Immature natural killer cell (primary cell): Measurements from ENCODE around the gene RSPH1. TPM values are rescaled to one million over a fixed set of nuclear protein-coding genes. Genes with fewer than 3 reads are reported as not detected.

ENCODE experiments used
- DNase-seq, 3 donors: peaks; one replicate each; pipeline ENCODE4 v3.0.0; 2022; ENCODE audit warnings: mixed read lengths in 1 of 3
- H3K27ac Mint-ChIP-seq, 6 donors: one replicate each; pipeline ENCODE4 v1.8.0; 2020; ENCODE audit warnings: mixed read lengths in 6 of 6, mild to moderate bottlenecking in 5 of 6, inconsistent platforms in 4 of 6, moderate library complexity in 3 of 6
- H3K27me3 Mint-ChIP-seq, 3 donors: one replicate each; pipeline ENCODE4 v1.8.0; 2020 to 2021; ENCODE audit warnings: low read depth in 3 of 3, mild to moderate bottlenecking in 3 of 3, mixed read lengths in 3 of 3, moderate library complexity in 3 of 3, inconsistent platforms in 1 of 3
- H3K36me3 Mint-ChIP-seq, 3 donors: one replicate each; pipeline ENCODE4 v1.8.0; 2020; ENCODE audit warnings: mixed read lengths in 3 of 3, inconsistent platforms in 2 of 3, mild to moderate bottlenecking in 2 of 3
- H3K4me1 Mint-ChIP-seq, 2 donors: one replicate each; pipeline ENCODE4 v1.8.0; 2020; ENCODE audit warnings: inconsistent platforms in 2 of 2, mild to moderate bottlenecking in 2 of 2, mixed read lengths in 2 of 2, moderate library complexity in 1 of 2
- H3K4me3 Mint-ChIP-seq, 5 donors: one replicate each; pipeline ENCODE4 v1.8.0; 2020; ENCODE audit warnings: mild to moderate bottlenecking in 5 of 5, mixed read lengths in 5 of 5, inconsistent platforms in 3 of 5, moderate library complexity in 3 of 5
- H3K9me3 Mint-ChIP-seq, 6 donors: one replicate each; pipeline ENCODE4 v1.8.0; 2020; ENCODE audit warnings: mild to moderate bottlenecking in 6 of 6, mixed read lengths in 6 of 6, inconsistent platforms in 4 of 6, moderate library complexity in 3 of 6
- polyA plus RNA-seq, 3 donors: library from polyadenylated mRNA; unstranded; fragments of 300-500 nt; fragmentation: Illumina TruSeq; gene quantifications; one replicate each; pipeline ENCODE4 v1.2.3, GENCODE V29; 2021

Gene RSPH1
- polyA plus RNA-seq, 3 donors from 2014 or later: 0.37 TPM; not detected in 2

- no peak overlapping the region for H3K4me3 Mint-ChIP-seq
- H3K27ac Mint-ChIP-seq: peak overlapping the region in 1 of 6 donors; percentile 34
- peaks cover 6 to 13% (median 8%) of the 10 kb centered on the region in 3 donors for H3K27me3 Mint-ChIP-seq
- H3K36me3 Mint-ChIP-seq: no peaks in the 10 kb centered on the region
- peaks cover 16 to 20% of the 10 kb centered on the region in 2 donors for H3K4me1 Mint-ChIP-seq
- peaks cover 0 to 2% (median 0%) of the 10 kb centered on the region in 6 donors for H3K9me3 Mint-ChIP-seq
- no peak for DNase-seq
Observed at GRCh38 chr21:42459546-42460215, 36.3 kb downstream of the RSPH1 start.

- DNase-seq: no peak
- Mint-ChIP-seq H3K36me3 (no peaks in the 10 kb centered on the region), H3K4me1 (peaks cover 10 to 14% of the 10 kb centered on the region in 2 donors), H3K4me3 (no peak overlapping the region), H3K9me3 (peaks cover 0 to 2% (median 0%) of the 10 kb centered on the region in 6 donors), H3K27me3 (peaks cover 4 to 12% (median 4%) of the 10 kb centered on the region in 3 donors), H3K27ac (no peak overlapping the region)
Observed at GRCh38 chr21:42459082-42459460, 37.0 kb downstream of the RSPH1 start.

GRCh38 chr21:42456457-42456856 is 39.6 kb downstream of the RSPH1 start:
- no peak overlapping the region for H3K4me3 Mint-ChIP-seq
- H3K4me1 Mint-ChIP-seq: no peaks in the 10 kb centered on the region
- peaks cover 2 to 12% (median 5%) of the 10 kb centered on the region in 3 donors for H3K27me3 Mint-ChIP-seq
- peaks cover 0 to 2% (median 0%) of the 10 kb centered on the region in 6 donors for H3K9me3 Mint-ChIP-seq
- no peaks in the 10 kb centered on the region for H3K36me3 Mint-ChIP-seq
- peak in 1 of 3 donors; percentile 23 for DNase-seq
- peak overlapping the region in 1 of 6 donors; percentile 67 for H3K27ac Mint-ChIP-seq

GRCh38 chr21:42455754-42456440 is 40.1 kb downstream of the RSPH1 start:
- Mint-ChIP-seq H3K27me3 (peaks cover 2 to 12% (median 5%) of the 10 kb centered on the region in 3 donors), H3K36me3 (no peaks in the 10 kb centered on the region), H3K27ac (no peak overlapping the region), H3K9me3 (peaks cover 0 to 2% (median 0%) of the 10 kb centered on the region in 6 donors), H3K4me1 (no peaks in the 10 kb centered on the region), H3K4me3 (no peak overlapping the region)
- no peak for DNase-seq

GRCh38 chr21:42455196-42455595 is 40.8 kb downstream of the RSPH1 start:
- no peak for DNase-seq
- Mint-ChIP-seq H3K9me3 (peaks cover 0 to 2% (median 0%) of the 10 kb centered on the region in 6 donors), H3K27ac (no peak overlapping the region), H3K4me1 (peaks cover under 1 to 1% of the 10 kb centered on the region in 2 donors), H3K4me3 (no peak overlapping the region), H3K36me3 (no peaks in the 10 kb centered on the region), H3K27me3 (peaks cover 2 to 8% (median 8%) of the 10 kb centered on the region in 3 donors)

GRCh38 chr21:42454786-42455185 is 41.2 kb downstream of the RSPH1 start:
- Mint-ChIP-seq H3K36me3 (peaks cover 0 to 4% (median 0%) of the 10 kb centered on the region in 3 donors), H3K4me1 (peaks cover 5 to 6% of the 10 kb centered on the region in 2 donors), H3K4me3 (no peak overlapping the region), H3K27me3 (peaks cover 2 to 10% (median 8%) of the 10 kb centered on the region in 3 donors), H3K9me3 (peaks cover 0 to 2% (median 0%) of the 10 kb centered on the region in 6 donors), H3K27ac (no peak overlapping the region)
- DNase-seq: no peak

GRCh38 chr21:42453986-42454570 is 41.9 kb downstream of the RSPH1 start:
- Mint-ChIP-seq H3K9me3 (peaks cover 0 to 2% (median 0%) of the 10 kb centered on the region in 6 donors), H3K36me3 (peaks cover 0 to 4% (median 0%) of the 10 kb centered on the region in 3 donors), H3K4me1 (peaks cover 6 to 8% of the 10 kb centered on the region in 2 donors), H3K27ac (no peak overlapping the region), H3K27me3 (peaks cover 2 to 13% (median 8%) of the 10 kb centered on the region in 3 donors), H3K4me3 (no peak overlapping the region)
- no peak for DNase-seq

GRCh38 chr21:42453224-42453985 is 42.6 kb downstream of the RSPH1 start:
- Mint-ChIP-seq H3K27ac (no peak overlapping the region), H3K4me1 (peaks cover 6 to 8% of the 10 kb centered on the region in 2 donors), H3K9me3 (peaks cover 0 to 2% (median 0%) of the 10 kb centered on the region in 6 donors), H3K4me3 (no peak overlapping the region), H3K27me3 (peaks cover 2 to 17% (median 12%) of the 10 kb centered on the region in 3 donors), H3K36me3 (peaks cover 0 to 4% (median 0%) of the 10 kb centered on the region in 3 donors)
- no peak for DNase-seq

GRCh38 chr21:42452401-42453223 is 43.4 kb downstream of the RSPH1 start:
- Mint-ChIP-seq H3K36me3 (peaks cover 0 to 4% (median 0%) of the 10 kb centered on the region in 3 donors), H3K27ac (no peak overlapping the region), H3K27me3 (peaks cover 5 to 21% (median 12%) of the 10 kb centered on the region in 3 donors), H3K4me3 (no peak overlapping the region), H3K9me3 (peaks cover 0 to 2% (median 0%) of the 10 kb centered on the region in 6 donors), H3K4me1 (peaks cover 6 to 8% of the 10 kb centered on the region in 2 donors)
- no peak for DNase-seq

- Mint-ChIP-seq H3K4me3 (no peak overlapping the region), H3K36me3 (peaks cover 0 to 4% (median 0%) of the 10 kb centered on the region in 3 donors), H3K27ac (no peak overlapping the region), H3K4me1 (peaks cover 6 to 8% of the 10 kb centered on the region in 2 donors), H3K9me3 (peaks cover 0 to 2% (median 0%) of the 10 kb centered on the region in 6 donors), H3K27me3 (peaks cover 5 to 21% (median 12%) of the 10 kb centered on the region in 3 donors)
- no peak for DNase-seq
Observed at GRCh38 chr21:42451941-42452340, 44.1 kb downstream of the RSPH1 start.

GRCh38 chr21:42448686-42449085 is 47.3 kb downstream of the RSPH1 start:
- Mint-ChIP-seq H3K27me3 (peaks cover 3 to 26% (median 16%) of the 10 kb centered on the region in 3 donors), H3K4me3 (no peak overlapping the region), H3K9me3 (no peaks in the 10 kb centered on the region)

GRCh38 chr21:42447732-42448131 is 48.3 kb downstream of the RSPH1 start:
- H3K27ac Mint-ChIP-seq: no peak overlapping the region
- H3K9me3 Mint-ChIP-seq: no peaks in the 10 kb centered on the region
- no peak overlapping the region for H3K4me3 Mint-ChIP-seq
- DNase-seq: no peak
- H3K36me3 Mint-ChIP-seq: peaks cover 0 to 4% (median 0%) of the 10 kb centered on the region in 3 donors
- H3K27me3 Mint-ChIP-seq: peaks cover 3 to 26% (median 20%) of the 10 kb centered on the region in 3 donors
- H3K4me1 Mint-ChIP-seq: peaks cover 6 to 8% of the 10 kb centered on the region in 2 donors

More at GRCh38 chr21:42448686-42449085, 47.3 kb downstream of the RSPH1 start:
- Mint-ChIP-seq H3K4me1 (peaks cover 6 to 8% of the 10 kb centered on the region in 2 donors), H3K27ac (no peak overlapping the region), H3K36me3 (peaks cover 0 to 4% (median 0%) of the 10 kb centered on the region in 3 donors)
- no peak for DNase-seq
